GM12892 (cell line): ENCODE data around the gene STIM2.

Experiments
- POLR2A ChIP-seq: IDR thresholded peaks from 2 replicates; pipeline ENCODE4 v1.6.1; 2011; ENCODE audit warnings: low read depth, low read length, control low read depth
- POLR2AphosphoS5 ChIP-seq: IDR thresholded peaks from 2 replicates; pipeline ENCODE4 v1.6.1; 2011; ENCODE audit warnings: low read depth, low read length, control low read depth
- TAF1 ChIP-seq: IDR thresholded peaks from 2 replicates; pipeline ENCODE4 v1.6.1; 2011; ENCODE audit warnings: low read depth, mild to moderate bottlenecking, control low read depth, low read length, borderline replicate concordance

GRCh38 chr4:27009539-27009938, 148.9 kb downstream of the STIM2 start:
- TF ChIP-seq TAF1: no peak
- no peak for TF ChIP-seq POLR2AphosphoS5
- TF ChIP-seq POLR2A: no peak
